Measurements from ENCODE around the gene TDG.

The TDG gene

DNA sequence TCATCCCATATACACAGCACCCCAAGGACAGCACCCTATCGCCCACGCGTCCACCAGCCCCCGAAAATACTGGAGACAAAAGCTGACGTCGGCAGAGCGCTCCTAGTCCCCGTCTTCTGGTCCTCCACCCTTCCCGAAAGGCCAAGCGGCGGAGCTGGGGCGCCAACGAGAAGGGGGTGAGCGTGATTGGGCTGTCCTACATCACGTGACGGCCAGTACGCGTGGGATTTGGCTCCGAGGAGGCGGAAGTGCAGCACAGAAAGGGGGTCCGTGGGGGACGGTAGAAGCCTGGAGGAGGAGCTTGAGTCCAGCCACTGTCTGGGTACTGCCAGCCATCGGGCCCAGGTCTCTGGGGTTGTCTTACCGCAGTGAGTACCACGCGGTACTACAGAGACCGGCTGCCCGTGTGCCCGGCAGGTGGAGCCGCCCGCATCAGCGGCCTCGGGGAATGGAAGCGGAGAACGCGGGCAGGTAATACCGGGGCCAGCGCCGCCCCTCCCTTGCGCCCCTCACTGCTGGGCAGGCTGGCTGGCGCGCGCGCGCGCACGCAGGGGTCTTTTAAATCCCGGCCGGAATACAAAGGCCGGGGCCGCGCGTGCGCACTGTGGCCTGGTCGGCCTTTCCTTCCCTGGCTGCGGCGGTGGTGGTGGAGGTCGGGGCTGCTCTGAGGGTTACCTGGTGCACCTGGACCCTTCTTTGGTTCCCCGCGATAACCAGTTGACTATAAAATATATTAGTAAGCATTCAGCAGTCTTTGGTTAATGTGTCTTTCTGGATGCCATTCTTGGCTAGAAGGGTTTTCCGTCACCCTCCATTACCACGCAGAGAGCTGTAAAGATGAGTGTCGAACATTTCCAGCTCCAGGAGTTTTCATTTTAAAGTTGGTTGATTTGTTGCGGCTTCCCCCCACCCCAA is at the start of gene TDG:
Gene TDG (plus strand): TSS at position 283 of the 915 bp plus-strand sequence. CDS start 166 bp downstream, at position 449.
- peak; percentile 99 for DNase-seq (ENCODE audit: low read depth, low spot score)

DNA sequence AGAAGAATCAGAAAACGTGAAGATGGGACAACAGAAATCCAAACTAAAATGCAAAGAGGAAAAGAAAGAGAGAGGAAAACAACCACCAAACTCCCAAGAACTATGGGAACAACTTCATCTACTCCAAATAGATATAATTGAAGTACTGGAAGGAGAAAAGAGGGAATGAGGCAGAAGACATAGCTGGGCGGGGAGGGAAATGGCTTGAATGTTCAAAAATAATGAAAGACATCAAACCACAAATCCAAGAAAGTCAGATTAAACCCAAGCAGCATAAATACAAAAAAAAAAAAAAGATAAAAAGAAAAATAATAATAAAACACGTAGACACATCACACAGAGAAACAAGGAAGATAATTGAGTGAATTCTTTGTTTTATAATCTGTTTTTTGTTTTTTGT is 47.8 kb upstream of the TDG start:
- no peak for DNase-seq (ENCODE audit: low read depth, low spot score)

DNA sequence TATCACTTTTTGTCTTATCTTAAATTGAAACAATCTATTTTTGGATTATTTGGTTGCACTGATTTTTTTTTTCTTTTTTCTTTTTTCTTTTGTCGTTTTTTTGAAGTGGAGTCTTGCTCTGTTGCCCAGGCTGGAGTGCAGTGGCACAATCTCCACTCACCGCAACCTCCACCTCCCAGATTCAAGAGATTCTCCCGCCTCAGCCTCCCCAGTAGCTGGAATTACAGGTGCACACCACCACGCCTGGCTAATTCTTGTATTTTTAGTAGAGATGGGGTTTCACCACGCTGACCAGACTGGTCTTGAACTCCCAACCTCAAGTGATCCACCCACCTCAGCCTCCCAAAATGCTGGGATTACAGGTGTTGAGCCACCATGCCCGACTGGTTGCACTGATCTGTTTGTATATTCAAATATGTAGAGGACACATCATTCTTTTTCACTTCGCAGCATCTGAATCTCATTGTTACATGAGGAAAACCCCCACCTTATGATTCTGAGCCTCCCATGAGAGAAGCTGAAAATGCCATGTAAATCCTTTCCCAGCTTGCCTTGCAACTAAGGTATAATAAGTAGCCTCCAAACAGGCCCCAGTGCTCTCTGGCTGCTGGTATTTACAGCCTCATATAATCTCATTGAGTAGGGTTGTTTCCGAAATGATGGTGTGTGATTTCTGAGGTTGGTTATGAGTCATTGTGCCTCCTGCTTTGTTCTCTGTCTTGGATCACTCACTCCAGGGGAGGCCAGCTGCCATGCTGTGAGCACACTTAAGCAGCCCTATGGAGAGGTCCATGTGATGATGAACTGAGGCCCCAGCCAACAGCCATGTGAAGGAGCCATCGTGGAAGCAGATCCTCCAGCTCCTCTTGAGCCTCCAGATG is 40.7 kb upstream of the TDG start:
- DNase-seq (ENCODE audit: low read depth, low spot score) = peak; percentile 35

DNA sequence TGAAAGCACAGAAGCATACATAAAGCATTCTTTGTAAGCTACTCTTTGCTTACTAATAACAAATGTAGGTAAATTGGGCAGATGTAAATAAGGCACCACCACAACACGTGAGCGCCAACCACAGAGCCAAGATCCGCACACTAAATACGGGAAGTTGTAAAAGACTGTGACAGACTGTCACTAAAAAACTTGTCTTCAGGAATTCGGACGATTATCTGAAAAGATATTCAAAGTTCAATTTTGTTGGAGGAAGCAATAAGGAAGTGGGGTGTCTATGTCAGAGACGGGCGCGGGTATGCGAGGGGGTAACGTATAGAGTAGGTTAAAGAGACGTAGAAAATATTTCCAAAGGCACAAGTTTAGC is 37.0 kb upstream of the TDG start:
- no peak for DNase-seq (ENCODE audit: low read depth, low spot score)

DNA sequence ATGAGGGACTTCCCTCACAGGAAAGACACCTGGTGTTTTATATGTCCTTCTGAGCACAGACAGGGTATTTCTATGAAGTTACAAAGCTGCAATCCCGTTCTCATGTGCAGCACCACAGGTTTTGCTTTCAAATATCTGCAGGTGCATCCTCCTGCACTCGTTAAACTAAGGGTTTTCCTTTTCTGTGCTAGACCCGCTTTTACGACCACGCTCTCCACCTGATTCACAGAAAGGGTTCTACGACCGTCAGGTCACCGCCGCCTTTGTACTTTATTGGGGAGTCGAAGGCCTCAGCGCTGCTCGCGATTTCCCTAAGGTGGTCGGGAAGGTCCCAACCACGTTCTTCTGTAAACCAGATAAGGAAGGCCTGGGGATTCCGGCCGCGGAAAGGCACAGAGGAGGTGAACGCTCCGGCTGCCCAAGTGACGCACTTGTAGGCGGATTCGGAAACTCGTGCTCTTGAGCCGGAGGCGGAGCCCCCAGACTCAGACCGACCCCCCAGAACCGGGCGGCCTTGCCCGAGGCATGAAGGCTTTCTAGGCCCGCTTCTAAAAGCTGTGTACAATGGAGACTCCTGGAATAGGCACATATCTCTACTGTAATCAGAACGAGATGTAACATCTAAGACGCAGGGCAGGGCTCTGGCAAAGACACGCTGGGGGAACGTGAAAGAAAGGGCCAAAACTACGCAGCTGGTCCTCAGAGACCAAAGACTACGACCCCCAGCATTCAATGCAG is 36.5 kb upstream of the TDG start:
- peak; percentile 83 for DNase-seq (ENCODE audit: low read depth, low spot score)

DNA sequence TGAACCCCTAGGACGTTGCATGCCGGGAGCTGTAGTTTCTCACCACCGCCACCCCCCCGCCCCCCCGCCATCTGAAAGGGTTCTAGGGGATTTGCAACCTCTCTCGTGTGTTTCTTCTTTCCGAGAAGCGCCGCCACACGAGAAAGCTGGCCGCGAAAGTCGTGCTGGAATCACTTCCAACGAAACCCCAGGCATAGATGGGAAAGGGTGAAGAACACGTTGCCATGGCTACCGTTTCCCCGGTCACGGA is 36.0 kb upstream of the TDG start:
- DNase-seq (ENCODE audit: low read depth, low spot score) = no peak

DNA sequence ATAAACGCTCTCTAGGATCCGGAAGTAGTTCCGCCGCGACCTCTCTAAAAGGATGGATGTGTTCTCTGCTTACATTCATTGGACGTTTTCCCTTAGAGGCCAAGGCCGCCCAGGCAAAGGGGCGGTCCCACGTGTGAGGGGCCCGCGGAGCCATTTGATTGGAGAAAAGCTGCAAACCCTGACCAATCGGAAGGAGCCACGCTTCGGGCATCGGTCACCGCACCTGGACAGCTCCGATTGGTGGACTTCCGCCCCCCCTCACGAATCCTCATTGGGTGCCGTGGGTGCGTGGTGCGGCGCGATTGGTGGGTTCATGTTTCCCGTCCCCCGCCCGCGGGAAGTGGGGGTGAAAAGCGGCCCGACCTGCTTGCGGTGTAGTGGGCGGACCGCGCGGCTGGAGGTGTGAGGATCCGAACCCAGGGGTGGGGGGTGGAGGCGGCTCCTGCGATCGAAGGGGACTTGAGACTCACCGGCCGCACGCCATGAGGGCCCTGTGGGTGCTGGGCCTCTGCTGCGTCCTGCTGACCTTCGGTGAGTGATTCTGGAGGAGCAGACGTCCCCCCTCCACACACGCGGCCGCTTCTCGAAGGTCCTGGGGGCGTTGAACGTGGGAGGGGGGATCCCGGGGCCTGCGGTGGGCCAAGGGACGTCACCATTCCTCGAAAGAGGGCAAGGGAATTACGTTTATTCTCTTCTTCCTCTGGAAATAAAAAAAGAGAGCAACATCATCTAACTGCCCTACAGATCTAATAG is 35.5 kb upstream of the TDG start, which contains the start of gene HSP90B1:
Gene HSP90B1 (plus strand): TSS at position 377 of the 753 bp plus-strand sequence. CDS start 106 bp downstream, at position 483.
- DNase-seq (ENCODE audit: low read depth, low spot score) = peak; percentile 100

DNA sequence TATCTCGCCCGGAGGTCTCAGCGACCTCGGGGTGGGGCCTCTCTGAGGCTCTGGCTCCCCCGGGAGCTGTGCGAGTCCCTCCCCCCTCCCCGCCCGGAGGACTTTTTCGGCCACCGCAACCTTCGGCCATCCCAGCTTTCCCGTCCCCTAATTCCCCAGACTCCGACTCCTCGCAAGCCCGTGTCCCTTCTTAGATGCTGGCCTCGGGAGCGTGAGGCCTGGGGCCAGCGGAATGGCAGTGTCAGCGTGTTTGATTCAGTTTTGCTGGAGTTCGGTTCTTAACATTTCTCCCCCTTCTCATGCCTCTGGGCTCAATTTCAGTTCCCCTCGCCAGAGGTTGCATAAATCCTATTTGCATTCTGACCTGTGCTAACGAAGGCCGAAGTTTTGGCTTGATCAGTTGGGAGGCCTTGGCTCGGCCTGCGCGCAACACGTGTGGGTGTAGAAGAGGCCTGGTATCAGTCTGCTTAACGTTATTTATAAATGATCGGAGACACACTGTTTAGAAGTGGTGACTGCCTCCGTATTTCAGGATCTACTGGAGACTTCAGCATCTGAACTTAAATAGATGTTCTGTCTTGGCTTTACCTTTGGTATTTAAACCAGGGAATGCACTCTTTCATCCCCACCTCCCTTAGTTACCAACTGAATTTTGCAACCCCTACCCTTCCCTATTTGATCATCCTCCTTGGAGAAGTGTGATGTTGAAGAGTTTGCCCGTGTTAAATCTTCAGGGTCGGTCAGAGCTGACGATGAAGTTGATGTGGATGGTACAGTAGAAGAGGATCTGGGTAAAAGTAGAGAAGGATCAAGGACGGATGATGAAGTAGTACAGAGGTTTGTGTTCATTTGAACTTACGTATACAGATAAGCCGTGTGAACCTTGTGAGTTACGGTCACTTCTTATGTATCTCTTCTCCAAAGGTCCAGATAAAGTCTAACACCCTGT is 34.6 kb upstream of the TDG start:
- peak; percentile 46 for DNase-seq (ENCODE audit: low read depth, low spot score)

DNA sequence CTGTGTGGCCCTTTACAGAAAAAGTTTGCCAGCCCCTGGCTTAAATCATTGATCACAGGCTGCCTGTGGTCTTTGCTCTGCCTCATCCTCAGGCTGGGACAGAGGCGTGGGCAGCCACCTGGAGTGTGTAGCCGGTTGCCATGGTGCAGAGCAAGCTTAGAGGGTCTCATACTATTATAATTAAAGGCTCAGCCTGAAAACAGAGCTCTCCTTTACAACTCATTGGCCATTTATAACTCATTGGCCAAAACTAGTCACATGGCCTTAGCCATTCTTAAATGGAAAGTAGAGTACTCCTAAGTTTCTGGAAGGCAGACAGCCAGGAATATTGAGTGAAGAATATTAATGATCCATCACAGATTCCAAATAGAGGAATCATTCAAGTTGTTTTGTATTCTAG is 32.4 kb upstream of the TDG start:
- DNase-seq (ENCODE audit: low read depth, low spot score) = peak; percentile 26

DNA sequence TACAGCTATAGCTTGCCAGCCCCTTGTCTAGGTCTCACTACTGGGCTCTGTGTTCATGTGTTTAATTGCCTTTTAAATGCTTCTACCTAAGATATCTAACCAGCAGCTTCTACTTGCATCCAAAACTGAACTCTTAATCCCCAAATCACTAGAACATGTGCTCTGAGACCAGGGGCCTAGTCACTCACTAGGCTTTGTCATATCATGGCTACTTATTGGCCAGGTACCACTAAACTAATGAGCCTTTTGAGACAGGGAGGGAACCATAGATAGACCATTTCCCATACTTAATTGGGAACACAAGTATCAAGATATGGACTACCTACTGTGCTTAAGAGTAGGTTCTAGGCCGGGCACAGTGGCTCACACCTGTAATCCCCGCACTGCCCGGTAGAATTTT is 29.0 kb upstream of the TDG start:
- DNase-seq (ENCODE audit: low read depth, low spot score) = no peak

DNA sequence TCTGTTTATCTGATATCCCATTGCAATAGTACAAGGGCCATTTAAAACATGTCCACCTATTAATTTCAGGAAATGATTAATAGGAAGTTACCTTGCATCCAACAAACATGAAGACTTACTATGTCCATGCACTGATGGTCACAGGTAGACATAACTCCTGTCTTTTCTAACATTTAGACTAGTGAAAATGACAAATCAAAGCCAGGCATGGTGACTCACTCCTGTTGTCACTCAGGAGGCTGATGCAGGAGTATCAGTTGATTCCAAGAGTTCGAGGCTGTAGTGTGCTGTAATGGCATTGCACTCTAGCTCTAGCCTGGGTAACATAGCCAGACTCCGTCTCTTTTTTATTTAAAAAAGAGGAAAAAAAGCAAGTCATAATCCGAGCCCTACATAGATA is 20.7 kb upstream of the TDG start:
- DNase-seq (ENCODE audit: low read depth, low spot score) = no peak

DNA sequence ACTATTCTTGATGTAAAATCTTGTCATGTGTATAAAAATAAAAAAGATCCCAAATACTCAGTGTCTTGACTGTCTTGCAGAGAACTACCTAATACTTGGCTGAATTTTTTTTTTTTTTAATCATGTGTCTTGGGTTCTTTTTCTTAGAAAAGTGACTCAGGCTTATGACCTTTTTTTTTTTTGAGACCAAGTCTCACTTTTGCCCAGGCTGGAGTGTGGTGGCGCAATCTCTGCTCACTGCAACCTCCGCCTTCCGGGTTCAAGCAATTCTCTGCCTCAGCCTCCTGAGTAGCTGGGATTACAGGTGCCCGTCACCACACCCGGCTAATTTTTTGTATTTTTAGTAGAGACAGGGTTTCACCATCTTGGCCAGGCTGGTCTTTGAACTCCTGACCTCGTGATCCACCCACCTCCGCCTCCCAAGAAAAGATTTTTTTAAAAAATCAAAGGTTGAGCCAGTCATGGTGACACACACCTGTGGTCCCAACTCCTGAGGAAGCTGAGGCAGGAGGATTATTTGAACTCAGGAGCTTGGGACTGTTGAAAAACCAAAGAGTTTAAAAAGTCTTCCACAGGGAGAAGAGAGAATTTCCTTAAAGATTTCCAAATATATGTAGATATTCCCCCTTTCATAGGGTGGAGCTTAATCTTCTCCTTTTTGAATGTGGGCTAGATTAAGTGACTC is 17.7 kb upstream of the TDG start:
- DNase-seq (ENCODE audit: low read depth, low spot score) = no peak

DNA sequence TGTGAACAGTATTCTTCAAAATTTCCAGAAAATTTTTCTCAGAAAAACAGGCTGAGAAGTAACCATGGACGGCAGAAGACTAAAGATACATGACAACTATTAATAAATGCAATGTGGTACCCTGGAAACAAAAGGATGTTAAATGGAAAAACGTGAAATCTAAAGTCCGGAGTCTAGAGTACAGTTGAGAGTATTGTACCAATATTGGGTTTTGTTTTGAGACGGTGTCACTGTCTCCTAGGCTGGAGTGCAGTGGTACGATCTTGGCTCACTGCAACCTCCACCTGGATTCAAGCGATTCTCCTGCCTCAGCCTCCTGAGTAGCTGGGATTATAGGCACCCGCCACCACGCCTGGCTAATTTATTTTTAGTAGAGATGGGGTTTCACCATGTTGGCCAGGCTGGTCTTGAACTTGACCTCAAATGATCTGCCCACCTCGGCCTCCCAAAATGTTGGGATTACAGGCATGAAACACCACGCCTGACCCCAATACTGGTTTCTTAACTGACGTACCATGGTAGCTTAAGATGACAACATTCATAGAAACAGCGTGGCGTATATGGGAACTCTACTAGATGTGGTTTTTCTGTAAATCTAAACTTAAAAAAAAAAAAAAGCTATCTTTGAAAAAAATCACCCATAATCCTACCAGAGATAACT is 16.8 kb upstream of the TDG start:
- no peak for DNase-seq (ENCODE audit: low read depth, low spot score)

DNA sequence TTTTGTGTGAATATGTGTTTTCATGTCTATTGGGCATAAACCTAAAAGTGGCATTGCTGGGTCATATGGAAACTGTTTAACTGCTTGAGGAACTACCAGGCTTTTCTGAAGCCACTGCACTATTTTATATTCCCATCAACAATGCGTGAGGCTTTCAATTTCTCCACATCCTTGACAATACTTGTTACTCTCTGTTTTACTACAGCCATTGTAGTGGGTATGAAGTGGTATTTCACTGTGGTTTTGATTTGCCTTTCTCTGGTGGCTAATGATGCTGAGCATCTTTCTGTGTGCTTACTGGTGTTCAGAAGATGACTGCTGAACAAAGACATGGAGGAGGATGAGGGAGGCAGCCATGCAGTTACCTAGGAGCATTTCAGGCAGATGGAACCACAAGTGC is 13.2 kb upstream of the TDG start:
- DNase-seq (ENCODE audit: low read depth, low spot score) = no peak

DNA sequence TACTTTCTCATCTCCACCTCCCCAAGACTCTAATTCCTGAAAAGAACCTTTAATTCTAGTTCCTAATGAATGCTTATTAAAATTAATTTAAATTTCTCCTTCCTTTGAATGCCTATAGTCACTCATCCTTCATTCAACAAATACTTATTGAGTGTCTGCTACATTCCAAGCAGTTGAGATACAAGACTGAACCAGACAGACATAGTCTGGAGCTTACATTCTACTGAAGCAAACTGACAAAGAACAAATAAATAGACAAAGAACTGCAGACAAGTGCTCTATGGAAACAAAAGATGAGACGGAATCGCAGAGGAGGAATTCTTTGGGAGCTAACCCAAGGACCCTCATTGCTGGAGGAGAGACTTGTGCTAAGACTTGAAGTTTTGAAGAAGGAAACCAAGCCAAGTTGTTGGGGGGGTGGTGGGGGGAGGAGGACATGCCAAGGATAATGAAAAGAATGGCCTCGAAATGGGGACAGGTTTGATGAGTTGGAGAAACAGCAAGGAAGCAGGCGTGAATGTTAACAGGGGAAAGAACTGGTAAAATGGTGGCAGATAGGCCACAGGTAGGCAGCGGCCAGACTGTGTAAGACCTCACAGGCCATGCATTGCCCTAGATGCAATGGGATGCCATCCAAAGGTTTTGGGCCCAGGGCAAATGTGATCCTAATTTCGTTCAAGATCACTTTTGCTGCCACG is 9.7 kb upstream of the TDG start:
- peak; percentile 23 for DNase-seq (ENCODE audit: low read depth, low spot score)

DNA sequence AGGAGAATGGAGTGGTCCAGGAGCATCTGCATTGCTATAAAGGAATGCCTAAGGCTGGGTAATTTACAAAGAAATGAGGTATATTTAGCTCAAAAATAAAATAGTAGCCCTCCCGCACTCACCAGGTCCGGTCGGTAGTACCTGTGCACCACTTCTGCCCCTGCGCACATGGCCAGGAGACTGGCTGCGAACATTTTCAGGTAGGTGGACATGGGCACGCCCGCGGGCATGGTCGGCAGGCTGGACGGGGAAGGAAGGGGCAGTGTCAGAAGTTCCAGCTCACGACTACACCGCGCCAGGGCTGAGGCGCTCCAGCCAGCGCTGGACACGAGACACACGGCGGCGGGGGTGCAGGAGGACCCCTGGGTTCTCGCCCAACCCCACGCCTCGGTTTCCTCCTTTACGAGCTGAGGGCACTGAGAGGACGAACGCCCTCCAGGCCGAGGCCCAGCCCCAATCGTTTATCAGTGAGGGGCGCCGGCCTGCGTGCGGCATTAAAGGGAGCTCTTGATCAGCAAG is 9.1 kb upstream of the TDG start:
- no peak for DNase-seq (ENCODE audit: low read depth, low spot score)

DNA sequence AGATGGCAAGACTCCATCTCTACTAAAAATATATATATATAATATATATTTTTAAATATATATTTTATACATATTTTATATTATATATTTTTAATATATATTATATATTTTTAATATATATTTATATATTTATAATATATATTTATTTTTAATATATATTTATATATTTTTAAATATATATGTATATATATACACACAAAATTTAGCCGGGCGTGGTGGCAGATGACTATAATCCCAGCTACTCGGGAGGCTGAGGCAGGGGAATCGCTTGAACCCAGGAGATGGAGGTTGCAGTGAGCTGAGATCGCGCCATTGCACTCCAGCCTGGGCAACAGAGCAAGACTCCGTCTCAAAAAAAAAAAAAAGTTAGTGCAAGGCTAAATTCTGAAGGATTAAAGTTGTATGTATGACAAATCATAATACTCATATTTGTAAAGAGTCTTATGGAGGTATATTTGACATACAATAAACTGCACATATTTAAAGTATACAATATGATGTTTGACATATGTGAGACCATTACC is 7.7 kb upstream of the TDG start:
- DNase-seq (ENCODE audit: low read depth, low spot score) = no peak

DNA sequence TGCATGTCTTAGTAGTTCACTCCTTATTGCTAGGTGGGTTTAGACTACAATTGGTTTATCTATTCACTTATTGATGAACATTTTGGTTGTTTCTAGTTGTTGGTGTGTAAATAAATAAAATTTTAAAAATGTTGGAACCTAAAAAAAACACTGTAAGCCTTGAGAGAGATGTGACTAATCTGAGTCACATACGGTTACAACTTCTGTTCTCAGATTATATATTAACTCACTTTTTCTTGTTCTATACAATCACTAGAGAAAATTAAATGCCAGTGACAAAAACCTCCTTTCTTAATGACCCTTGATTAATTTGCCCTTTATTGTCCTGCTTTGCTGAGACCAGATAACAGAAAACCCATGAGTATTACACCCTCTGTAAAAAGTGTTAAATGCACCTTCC is 7.1 kb upstream of the TDG start:
- DNase-seq (ENCODE audit: low read depth, low spot score) = no peak
